GM20000 (cell line): Measurements from ENCODE around the gene PPP6R3.
"Not testable (repeated sequence)": the region's sequence is repeated elsewhere in the genome, so short reads cannot be mapped to it uniquely, and the experiment has no call there.

Experiments used
- DNase-seq: peaks from one replicate; pipeline ENCODE4 v3.0.0; 2012; ENCODE audit warnings: low spot score
- TF ChIP-seq, protein P1 (sequence below): IDR thresholded peaks from 2 replicates; pipeline ENCODE4 v1.5.1; 2012; ENCODE audit warnings: mild to moderate bottlenecking, control low read depth; ENCODE audit errors: extremely low read depth, missing control alignments

Gene PPP6R3

GRCh38 chr11:68601147-68601546 is 140.6 kb downstream of the PPP6R3 start:
- TF ChIP-seq, protein P1, sequence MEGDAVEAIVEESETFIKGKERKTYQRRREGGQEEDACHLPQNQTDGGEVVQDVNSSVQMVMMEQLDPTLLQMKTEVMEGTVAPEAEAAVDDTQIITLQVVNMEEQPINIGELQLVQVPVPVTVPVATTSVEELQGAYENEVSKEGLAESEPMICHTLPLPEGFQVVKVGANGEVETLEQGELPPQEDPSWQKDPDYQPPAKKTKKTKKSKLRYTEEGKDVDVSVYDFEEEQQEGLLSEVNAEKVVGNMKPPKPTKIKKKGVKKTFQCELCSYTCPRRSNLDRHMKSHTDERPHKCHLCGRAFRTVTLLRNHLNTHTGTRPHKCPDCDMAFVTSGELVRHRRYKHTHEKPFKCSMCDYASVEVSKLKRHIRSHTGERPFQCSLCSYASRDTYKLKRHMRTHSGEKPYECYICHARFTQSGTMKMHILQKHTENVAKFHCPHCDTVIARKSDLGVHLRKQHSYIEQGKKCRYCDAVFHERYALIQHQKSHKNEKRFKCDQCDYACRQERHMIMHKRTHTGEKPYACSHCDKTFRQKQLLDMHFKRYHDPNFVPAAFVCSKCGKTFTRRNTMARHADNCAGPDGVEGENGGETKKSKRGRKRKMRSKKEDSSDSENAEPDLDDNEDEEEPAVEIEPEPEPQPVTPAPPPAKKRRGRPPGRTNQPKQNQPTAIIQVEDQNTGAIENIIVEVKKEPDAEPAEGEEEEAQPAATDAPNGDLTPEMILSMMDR: no peak
- no peak for DNase-seq

GRCh38 chr11:68609761-68610160 is 149.2 kb downstream of the PPP6R3 start:
- TF ChIP-seq, protein P1: no peak
- no peak for DNase-seq

DNA sequence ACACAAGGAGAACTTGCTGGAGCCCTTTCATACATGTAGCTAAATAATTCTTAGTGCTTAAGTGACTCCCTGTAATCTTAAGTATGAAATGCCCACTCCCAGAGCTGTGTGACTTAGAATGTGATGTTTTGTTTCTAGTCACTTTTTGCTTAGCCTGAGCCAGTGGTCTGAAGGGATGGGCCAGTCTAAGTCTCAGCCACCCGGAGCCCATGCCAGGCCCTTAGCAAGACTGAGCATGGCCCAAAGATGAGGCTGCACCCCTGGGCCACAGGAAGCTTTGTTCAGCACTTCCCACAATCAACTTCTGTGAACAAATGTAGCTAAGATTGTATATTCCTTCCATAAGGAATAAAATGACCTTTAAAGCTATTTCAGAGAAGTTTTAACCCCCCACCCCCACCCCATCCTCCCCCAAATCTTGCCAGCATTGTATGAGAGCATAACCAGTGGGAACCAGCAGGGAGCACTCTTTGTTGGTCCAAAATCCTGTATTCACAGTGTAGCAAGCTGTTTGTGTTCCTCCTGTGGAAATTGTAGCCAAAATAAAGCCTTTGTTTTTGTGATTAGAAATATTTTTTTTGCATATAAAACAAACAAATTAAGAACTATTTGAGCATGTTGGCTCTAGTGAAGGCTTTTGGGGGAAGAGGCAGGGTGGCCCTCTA is 150.0 kb downstream of the PPP6R3 start:
- TF ChIP-seq, protein P1: no peak
- DNase-seq: no peak

GRCh38 chr11:68615657-68616056 is 155.1 kb downstream of the PPP6R3 start:
- TF ChIP-seq, protein P1: no peak
- no peak for DNase-seq

DNA sequence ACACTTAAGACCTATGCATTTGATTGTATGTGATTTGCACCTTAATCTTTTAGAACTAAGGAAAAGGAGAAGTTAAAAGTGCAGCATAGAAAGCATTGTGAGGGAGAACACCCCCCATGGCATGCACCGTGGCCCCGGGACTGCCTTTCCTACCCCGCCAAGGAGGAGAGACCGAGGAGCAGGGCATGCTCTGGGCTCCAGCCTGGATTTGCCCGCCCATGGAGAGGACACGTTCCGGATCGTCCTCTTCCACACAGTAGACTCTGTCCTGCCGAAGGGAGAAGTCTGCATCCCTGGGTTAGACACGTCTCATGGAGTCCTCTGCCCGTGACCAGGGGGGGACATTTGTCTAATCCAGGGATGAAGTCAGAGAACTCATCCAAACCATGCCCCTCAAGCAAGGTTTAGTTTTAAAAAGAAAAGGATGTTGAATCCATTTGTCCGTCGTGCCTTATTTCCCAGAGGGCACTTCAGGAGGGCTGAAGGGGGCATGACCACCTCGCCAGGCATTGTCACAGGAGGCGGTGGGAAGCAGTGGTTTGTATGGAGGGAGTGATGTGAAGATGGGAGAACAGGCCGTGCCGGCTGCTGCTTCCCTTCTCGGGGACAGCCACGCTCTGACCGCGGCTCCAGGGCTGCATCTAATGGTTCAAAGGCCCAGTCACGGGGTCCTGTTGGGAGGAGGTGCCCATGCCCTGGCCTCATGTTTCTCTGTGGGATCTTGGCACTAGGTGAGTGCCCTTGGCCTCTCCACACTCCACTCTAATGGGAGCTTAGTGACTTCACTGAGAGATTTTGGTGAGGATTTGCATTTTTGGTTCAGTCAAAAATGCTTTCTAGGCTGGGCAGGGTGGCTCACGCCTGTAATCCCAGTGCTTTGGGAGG is 157.6 kb downstream of the PPP6R3 start:
- TF ChIP-seq, protein P1: no peak
- DNase-seq: no peak

DNA sequence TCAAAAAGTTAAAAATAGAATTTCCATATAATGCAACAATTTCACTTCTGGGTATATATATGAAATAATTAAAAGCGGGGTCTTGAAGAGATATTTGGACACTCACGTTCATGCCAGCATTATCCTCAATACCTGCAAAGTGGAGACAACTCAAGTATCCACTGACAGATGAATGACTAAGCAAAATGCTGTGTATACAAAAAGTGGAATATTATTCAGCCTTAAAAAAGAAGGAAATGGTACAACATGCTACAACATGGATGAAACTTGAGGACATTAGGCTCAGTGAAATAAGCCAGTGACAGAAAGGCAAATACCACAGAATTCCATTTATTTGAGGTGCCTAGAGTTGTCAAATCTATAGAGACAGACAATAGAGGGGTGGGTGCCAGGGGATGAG is 161.3 kb downstream of the PPP6R3 start:
- no peak for DNase-seq
- TF ChIP-seq, protein P1: no peak

GRCh38 chr11:68623706-68624105 is 163.2 kb downstream of the PPP6R3 start:
- not testable (repeated sequence) for DNase-seq

- not testable (repeated sequence) for DNase-seq
These were observed 164.5 kb downstream of the PPP6R3 start for GRCh38 chr11:68625069-68625468.

- not testable (repeated sequence) for DNase-seq
These were observed 165.7 kb downstream of the PPP6R3 start for GRCh38 chr11:68626236-68626635.

DNA sequence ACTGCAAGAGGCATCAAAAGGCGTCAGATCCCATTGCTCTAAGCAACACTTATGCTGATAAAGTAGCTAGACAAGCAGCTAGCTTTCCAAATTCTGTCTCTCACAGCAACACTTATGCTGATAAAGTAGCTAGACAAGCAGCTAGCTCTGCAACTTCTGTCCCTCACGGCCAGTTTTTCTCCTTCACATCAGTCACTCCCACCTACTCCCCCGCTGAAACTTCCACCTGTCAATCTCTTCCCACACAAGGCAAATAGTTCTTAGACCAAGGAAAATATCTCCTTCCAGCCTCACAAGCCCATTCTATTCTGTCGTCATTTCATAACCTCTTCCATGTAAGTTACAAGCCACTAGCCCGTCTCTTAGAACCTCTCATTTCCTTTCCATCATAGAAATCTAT is 168.3 kb downstream of the PPP6R3 start:
- not testable (repeated sequence) for DNase-seq

GRCh38 chr11:68632375-68632774 is 171.8 kb downstream of the PPP6R3 start:
- not testable (repeated sequence) for DNase-seq
